COLO829 (cell line): ENCODE data around the gene DRICH1.
"Not testable (repeated sequence)": the region's sequence is repeated elsewhere in the genome, so short reads cannot be mapped to it uniquely, and the experiment has no call there.

Experiments
- DNase-seq: peaks from one replicate; pipeline ENCODE4 v3.0.0; 2012; ENCODE audit warnings: low spot score

Gene DRICH1

DNA sequence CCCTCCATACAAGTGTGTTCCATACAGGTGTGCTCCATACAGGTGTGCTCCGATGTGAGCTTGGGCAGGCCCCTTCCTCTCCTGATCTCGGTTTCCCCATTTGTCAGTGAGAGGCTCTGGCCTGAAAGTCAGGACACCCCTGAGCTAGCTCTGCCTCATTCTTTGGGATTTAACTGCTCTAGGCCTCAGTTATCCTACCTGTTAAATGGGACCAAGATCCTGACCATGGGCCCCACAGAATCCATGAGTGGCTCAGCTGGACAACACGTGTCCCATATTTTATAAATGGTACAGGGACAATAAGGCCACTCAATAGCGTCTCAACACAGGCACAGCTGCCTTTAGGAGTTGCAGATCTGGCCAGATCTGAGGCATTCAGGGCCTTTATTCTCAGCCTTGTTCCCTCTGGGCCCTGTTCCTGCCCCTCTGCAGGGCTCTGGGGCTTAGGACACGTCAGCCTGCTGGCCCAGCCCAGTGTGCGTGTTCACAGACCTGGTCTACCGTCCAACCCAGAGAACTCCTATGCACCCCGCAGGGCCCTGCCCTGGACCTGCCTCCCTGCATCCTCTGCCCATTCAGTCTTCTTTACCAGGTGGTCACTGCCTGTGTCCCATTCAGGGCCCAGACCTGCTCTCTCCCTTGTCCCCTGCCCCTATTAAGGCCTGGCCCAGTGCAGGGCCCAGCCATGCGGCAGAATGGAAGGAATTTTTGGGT lies 33.2 kb downstream of the DRICH1 start:
- DNase-seq = no peak

DNA sequence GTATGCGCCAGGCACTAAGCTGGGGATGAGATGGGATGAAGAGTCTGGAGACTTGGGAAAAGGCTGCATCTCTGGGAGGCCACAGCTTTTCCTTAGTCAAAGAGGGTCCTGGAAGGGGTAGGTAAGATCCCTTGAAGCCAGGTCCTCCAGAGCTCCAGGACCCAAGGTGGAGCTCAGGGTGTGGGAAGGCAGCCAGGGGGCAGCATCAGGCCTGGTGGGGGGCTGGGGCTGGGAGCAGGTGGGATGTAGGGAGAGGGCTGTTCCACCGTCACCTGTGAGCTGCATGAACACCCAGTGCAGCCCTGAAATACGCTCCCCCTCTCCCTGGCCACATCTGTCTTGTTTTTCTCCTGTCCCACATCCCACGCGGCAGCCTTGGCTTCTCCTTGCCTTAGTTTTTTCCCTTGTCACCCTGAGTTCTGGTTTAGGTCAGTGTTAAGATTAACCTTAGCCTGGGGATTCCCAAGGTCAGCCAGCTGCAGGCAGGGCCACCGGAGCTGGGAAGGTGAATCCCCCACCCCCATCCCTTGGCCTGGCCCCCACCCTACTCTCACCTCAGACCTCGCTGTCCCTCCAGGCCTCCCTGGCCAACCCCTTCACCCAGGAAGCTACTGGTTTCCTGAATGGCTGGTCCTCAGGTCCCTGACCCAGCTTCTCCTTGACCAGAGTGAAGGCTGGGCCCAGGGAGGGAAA lies 34.4 kb downstream of the DRICH1 start:
- not testable (repeated sequence) for DNase-seq

DNA sequence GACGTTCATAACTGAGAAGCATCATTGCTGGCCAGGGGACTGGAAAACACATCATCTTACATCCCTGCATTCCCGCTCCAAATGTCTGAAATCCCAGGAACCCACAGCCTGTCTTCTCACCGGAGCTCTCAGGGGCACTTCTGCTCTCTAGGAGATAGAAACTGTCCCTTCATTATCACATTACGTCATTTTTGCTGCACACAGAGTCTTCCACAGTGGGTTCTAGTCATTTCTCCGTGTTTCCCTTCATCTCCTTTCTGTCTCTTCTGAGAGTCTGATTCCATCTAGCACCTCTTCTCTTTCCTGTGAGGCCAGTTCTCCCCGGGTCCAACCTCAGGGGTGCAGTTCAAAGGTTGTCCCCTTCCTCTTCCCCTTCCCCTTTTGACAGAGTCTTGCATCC lies 36.2 kb downstream of the DRICH1 start:
- DNase-seq = not testable (repeated sequence)

DNA sequence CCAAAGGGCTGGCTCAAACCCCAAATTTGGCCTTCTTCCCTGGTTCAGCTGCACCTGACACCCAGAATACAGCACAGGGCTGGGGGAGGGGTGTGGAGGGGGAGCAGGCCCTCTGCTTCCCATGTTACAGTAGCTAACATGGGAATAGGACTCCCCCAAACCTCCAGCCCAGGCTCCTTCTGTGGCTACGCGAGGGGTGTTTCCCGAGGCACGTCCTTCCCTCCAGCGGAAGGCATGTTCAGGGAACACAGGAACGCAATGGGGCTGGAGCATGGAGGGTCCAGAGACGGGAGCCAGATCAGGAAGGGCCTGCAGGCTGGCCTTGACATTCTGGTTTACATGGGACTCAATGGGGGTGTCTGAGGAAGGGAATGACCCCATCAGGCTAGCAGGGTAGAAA lies 40.3 kb downstream of the DRICH1 start:
- DNase-seq = no peak

DNA sequence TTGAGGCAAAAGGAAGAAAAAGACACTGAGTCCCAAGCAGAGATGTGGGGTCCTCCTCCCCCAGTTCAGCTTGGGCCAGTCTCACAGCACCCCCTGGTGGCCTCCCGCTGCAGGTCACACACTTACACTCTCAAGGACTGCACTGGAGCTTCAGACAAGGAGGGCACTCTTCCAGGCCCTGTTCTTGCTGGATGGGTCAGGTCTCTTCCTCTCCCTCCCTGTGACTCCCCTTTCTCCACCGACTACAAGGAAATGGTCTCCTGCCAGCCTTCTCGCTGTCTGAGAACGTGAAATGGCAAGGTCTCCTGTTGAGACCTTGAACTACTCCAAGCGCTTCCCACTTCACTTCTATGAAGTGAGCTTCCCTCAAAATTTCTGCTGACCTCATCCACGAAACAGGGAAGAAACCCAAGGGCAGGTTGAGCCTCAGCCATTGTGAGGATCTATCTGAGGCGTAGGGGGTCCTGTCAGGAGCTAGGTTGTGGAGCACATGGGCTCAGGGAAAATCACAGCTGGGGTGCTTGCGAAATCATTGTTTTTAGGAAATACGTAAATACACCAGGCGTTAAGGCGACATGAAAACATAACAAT lies 40.8 kb downstream of the DRICH1 start:
- DNase-seq = peak; percentile 52

DNA sequence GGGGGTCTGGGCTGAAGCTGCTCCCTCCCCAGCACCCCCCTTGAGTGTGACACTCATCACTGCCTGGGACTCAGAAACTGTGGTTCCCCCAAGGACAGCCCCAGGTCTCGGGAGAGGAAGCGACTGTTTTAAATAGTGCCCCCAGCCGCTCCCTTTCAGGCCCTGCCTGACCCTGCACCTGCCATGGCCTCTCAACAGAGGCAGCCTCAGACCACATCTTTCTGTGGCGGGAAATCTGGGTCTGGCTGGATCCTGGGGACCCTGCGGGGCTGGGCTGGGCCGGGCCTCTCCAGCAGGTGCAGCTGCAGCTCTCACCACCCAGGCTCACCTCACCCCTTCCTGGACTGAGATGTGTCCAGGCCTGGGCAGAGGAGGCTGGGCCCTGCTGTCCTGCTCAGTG lies 48.3 kb downstream of the DRICH1 start:
- DNase-seq = no peak

DNA sequence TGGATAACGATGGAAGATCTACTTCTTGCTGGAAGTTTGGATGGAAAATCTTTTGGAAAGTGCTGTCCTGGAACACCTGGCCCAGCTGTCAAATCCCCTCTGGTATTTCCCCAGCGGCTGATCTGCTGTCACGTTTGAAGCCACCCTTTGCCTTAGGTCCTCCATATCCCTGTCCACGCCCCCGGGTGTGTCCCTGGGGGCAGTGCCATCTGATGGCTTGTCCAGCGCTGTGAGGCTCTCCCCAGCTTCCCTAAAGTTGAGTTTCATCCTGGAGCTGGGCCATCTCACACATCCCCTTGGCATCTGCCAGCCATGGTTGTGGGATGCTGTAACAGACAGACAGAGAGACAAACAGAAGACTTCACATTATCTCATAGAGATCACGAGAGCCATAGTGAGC lies 49.0 kb downstream of the DRICH1 start:
- no peak for DNase-seq

DNA sequence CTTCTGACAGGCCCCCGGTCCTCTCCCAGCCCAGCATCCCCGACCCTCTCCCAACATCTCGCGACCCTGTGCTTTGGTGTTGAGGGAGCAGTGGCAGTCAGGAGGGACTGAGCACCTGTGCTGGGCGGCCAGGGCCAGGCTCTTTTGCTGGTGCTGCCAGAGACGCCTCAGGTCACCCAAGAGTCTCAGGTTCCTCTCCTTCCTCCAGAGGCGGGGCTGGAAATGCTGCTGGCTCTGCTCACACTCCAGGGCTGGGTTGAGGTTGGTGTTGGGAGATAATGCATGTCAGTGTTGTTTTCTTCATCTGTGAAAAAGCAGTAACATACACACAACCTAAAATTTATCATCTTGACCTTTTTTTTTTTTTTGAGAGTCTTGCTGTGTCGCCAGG lies 50.9 kb downstream of the DRICH1 start:
- DNase-seq = no peak

DNA sequence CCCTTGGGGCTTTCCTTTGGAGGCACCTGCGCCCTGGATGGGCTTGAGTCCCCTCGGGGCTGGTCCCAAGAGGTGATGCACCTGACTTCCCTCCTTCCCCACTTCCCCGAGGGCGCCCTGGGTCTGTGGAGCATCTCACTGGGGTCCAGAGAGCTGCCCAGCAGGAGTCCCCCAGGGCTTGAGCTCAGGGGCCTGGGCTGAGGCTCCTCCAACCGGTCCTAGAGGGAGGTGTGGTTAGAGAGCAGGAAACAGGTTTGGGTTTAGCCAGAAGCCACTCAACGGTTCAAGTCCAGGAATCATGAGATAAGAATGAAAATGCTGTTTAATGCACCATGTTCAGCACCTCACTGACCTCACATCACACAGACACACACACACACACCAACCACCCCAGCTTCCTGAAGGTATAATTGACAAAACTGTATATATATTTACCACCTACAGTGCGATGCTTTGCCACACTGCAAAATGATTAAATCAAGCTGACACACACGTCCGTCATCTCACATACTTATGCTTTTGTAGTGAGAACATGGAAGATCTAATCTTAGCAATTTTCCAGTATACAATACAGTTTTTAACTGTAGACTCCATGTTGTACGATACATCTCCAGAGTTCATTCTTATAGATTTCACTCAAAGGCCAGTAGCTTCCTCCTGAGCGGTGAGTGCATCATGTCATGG lies 51.4 kb downstream of the DRICH1 start:
- no peak for DNase-seq

DNA sequence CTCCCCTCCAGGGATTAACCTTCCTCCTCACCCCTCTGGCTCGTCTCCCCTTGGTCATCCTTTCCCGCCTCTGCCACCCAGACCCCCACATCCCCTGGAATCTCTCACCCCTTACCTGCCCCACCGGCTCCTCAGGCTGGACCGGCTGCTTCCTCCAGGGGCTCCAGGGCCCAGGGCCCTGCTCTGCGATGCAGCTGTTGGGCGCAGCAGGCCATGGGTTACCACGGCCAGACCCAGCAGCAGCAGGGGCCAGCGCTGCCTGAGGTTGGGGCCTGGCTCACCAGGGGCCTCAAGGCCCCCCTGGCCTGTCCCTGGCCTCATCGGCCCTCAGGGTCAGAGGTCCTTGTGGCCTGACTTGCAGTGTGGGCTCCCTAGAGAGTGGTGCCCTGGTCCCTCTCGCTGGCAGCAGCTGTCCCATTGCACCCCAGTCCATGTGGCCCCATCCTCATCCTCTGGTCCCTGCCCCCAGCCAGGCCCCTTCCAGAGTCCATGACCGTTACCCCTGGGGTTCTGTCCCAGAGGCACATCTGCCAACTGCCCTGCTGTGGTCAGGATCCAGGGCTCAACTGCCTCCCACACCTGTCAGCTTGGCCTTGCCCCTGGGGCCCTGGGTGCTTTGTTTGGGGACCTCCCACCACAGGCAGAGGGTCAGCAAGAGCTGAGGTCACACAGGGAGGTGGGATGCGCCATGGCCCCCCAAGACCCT lies 52.1 kb downstream of the DRICH1 start, which contains the start of gene IGLL1:
TSS of gene IGLL1 (minus strand) at position 421 of the 706 bp plus-strand sequence. CDS start at position 321, 100 bp downstream.
- DNase-seq = no peak

DNA sequence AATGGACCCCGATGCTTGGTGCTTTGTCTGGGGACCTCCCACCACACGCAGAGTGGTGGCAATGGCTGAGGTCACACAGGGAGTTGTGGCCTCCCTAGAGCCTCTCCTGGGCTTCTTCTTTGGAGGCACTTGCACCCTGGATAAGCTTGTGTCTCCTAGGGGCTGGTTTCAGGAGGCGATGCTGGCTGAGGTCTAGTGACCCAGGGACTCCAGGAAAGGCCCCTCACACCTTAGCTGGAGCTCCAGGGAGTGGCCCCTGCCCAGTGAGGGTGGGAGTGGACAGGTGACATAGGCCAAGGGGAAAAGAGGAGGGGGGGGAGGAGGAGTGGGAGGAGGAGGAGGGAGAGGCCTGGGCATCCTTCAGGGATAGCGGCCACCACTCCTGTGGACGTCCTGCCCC lies 52.8 kb downstream of the DRICH1 start:
- DNase-seq = no peak

DNA sequence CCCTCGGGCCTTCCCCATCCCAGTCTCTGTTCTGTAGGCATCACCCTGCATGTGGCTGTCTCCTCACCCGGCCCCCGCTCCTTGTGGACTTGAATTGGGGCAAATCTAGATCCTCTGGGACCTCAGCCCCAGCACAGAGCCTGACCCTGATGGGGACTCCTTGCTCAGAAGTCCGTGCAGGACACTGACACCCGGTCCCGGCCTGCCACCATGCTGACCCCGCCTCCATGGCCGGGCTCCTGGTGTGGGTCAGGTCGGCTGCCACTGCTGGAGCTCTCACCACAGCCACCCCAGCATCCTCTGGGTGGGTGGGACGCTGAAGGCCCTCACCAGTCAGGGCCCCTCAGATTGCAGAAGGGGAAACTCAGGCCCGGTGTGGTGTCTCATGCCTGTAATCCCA lies 53.8 kb downstream of the DRICH1 start:
- no peak for DNase-seq

DNA sequence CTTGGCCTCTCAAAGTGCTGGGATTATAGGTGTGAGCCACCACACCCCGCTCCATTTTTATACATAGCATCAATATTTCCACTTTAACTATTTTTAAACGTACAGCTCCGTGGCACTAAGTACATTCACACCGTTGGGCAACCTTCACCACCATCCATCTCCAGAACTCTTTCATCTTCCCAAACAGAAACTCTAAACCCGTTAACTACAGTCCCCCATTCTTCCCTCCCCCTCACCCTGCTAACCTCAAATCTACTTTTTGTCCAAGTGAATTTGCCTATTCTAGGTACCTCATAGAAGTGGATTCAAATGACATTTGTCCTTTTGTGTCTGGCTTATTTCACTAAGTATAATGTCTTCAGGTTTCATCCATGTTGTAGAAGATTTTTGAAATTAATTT lies 55.4 kb downstream of the DRICH1 start:
- no peak for DNase-seq

DNA sequence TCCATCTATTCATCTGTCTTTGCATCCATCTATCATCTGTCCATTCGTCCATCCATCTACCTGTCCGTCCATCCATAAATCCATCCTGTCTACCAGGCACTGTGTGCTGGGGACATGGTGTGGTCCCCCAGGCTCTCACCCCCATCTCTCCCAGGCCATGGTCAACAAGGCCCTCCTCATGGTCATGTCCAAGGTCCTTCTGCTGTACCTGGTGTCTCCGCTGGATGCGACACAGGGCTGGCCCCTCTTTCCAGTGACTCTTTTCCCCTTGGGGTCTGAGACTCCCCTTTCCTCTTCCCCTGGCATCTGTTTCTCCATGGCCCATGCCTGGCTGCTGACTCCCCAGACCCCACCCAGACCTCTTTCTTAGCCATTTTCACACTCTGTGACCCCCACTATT lies 56.5 kb downstream of the DRICH1 start:
- DNase-seq = no peak

DNA sequence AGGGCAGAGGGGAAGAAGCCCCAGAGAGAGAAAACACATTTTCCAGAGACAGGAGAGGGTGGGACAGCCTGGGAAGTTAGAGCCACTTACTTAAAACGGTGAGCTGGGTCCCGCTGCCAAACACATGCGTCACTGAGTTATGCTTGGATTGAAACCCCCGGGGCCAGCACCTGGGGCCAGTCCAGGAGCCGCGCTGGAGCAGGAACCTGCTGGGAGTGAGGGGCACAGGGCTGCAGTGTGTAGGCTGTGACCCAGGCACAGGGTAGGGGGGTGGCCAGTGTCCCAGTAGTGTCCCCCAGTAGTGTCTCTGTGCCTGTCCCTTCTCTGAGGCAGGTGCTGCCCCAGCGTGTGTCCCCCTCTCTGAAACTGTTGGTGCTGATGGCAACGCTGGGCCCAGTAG lies 57.2 kb downstream of the DRICH1 start:
- no peak for DNase-seq

DNA sequence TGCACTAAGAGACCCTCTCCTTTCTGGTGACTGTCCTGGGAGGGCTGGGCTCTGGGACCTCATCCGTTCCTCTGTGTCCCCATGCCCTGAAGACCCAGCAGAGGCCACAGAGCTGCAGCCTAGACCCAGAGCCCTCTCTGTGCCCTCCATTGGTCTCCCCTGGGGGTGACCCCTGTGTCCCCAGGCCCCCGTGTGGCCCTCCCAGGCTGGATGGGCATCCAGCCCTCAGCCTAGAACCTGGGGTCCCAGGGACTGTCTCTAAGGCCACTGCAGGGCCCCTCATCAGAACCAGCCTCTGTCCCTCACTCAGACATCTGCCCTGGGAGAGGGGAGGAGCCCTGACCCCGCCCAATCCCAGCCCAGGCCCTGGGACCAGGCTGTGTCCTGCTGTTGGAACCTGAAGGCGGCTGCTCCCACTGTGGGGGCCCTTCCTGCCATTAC lies 57.7 kb downstream of the DRICH1 start:
- no peak for DNase-seq

DNA sequence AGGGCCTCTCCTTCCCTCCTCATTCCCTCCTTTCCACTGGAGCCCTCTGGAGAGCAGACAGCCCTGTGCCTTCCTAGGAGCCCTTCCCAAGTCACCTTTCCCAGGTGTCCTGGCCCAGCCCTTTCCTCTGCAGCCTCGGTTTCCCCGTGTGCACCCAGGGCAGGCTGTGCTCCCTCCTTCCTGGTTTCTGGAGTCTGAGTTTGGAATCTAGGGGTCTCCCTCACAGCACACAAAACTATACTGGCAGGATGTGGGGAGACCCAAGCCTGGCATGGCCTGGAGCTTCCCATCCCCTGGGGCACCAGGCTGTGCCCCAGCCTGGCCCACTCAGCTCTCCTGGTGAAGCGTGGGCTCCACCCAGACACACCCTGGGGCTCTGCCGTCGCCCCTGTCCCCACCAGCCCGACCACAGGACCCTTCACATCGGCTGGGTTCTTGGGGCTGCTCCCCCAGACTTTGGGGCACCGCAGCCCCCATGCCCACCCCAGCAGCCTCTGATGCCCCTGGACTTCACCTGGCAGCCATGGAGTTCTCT lies 58.4 kb downstream of the DRICH1 start:
- DNase-seq = not testable (repeated sequence)

DNA sequence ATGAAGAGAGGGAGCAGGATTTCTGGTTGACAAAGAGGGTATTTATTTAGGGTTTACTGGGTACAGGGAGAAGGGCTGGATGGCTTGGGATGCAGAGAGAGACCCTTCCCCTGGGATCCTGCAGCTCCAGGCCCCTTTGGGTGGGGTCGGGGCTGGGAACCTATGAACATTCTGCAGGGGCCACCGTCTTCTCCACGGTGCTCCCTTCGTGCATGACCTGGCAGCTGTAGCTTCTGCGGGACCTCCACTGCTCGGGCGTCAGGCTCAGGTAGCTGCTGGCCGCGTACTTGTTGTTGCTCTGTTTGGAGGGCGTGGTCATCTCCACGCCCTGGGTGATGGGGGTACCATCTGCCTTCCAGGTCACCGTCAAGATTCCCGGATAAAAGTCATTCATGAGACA lies 59.0 kb downstream of the DRICH1 start:
- DNase-seq = not testable (repeated sequence)

DNA sequence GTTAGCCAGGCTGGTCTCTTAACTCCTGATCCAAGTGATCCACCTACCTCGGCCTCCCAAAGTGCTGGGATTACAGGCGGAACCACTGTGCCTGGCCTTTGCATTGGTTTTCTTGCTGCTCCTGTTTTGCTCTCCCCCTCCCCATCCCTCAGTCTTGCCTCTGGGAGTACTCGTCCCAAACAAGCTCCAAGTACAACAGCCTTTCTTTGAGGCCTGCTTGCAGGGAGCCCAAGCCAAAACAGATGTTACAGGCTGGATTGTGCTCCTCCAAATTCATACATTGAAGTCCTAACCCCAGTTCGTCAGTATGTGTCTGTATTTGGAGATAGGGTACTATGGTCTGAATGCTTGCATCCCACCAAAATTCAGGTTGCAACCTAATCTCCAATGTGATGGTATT lies 60.6 kb downstream of the DRICH1 start:
- no peak for DNase-seq

DNA sequence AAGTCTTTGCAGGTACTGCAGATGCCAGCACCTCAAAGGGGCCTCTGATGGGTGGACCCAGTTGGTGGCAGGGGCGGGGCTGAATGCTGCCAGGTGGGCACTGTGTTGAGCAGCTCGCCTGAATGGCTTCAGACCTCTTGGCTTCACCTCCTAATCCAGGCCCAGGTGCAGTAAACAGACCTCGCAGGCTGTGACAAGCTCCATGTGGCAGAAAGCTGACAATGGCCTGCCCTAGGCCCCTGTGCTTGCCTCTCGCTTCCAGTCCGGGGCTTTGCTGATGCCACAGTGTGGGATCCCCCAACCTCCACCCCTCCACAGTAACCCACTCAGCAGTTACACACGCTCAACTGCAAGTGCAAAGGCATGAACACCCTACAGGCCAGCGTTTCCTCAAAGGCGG lies 61.4 kb downstream of the DRICH1 start:
- no peak for DNase-seq

DNA sequence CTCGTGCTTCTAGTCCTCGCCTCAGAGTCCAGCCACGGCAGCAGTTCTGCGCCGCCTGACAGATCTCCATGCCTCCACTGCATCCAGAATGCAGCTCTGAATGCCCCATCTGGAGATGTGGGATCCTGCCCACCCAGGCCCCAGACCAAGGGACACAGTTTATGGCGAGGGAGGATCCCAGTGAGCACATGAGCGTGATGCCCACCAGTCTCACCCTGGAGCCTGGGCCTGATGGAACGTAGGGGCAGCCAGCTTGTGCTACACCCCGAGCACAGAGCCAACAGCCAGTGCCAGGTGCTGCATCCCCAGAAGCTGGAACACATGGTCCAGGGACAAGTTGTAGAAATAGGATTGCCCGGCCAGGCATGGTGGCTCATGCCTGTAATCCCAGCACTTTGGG lies 62.4 kb downstream of the DRICH1 start:
- DNase-seq = no peak

DNA sequence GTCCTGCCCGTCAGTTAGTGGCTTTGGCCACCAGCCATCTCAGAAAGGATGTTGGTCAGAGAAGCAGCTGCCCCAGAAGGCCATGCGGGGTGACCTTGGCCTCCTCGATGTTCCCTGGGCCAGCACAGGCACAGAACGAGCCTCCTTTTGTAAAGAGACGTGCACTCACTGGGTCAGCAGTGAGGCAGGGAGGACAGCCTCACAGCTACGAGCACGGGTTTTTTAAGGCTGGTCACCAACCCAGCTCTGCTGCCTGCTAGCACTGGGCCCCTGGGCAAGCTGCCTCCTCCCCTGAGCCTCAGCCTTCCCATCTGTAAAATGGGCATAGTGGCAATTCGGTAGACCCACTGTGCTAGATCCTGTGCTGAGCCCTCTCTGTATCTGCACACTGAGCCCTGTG lies 62.8 kb downstream of the DRICH1 start:
- DNase-seq = no peak
